Body of pancreas (tissue), 4 donors: Measurements from ENCODE around the gene RTP2.

Source experiments
- CTCF ChIP-seq, 7 experiments: fragments of 450-650 bp in 4 of 7; fragments of 200-600 bp in 3 of 7; sonication (generic) in 3 of 7; IDR thresholded peaks; one replicate each; pipeline ENCODE4 v1.5.1; 2016 to 2019; ENCODE audit warnings: antibody characterized with exemption in 7 of 7
- POLR2A ChIP-seq, 3 donors: fragments of 450-650 bp; IDR thresholded peaks; one replicate each; pipeline ENCODE4 v1.6.1; 2016; ENCODE audit warnings: antibody characterized with exemption in 3 of 3, mild to moderate bottlenecking in 2 of 3

GRCh38 chr3:187722206-187722612, 19.9 kb upstream of the RTP2 start:
- TF ChIP-seq CTCF (IDR thresholded peaks at IDR 0.05) (no peak), POLR2A (IDR thresholded peaks at IDR 0.05) (no peak)
